HT-29 (cell line): ENCODE results near the gene CACNB1. TPM values are rescaled to one million over a fixed set of nuclear protein-coding genes. Genes with fewer than 3 reads are reported as not detected.
"Not testable (repeated sequence)": the region's sequence is repeated elsewhere in the genome, so short reads cannot be mapped to it uniquely, and the experiment has no call there.

Source experiments
- DNase-seq: peaks from one replicate; pipeline ENCODE4 v3.0.0-alpha.2; 2015; ENCODE audit warnings: low spot score
- total RNA-seq: library from RNA; depleted of rRNA; stranded (reverse); fragments of >200 nt; shearing (Covaris generic); gene quantifications from 2 replicates; pipeline ENCODE4 v1.2.3, GENCODE V29; 2014

CACNB1 gene
- total RNA-seq, 1 experiment from 2014 or later = 6.5 TPM

DNA sequence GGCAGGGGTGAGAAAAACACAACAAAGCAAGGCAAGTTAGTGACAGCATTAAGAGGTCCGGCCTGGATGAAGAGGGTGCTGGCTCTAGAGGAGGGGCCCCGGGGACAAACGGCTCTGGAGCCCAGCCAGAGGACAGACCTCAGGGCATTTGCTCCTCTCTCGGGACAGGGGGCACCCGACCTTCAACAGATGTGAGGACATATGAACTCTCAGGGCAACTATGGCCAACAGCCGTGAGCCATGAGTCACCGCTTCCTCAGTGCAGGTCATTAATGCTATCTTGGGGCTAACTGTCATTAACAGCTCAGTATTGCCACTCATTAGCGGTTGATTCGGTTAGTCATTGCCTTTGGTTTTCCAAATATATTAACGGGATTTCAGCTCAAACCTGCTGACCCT is 21.8 kb downstream of the CACNB1 start:
- DNase-seq = no peak

DNA sequence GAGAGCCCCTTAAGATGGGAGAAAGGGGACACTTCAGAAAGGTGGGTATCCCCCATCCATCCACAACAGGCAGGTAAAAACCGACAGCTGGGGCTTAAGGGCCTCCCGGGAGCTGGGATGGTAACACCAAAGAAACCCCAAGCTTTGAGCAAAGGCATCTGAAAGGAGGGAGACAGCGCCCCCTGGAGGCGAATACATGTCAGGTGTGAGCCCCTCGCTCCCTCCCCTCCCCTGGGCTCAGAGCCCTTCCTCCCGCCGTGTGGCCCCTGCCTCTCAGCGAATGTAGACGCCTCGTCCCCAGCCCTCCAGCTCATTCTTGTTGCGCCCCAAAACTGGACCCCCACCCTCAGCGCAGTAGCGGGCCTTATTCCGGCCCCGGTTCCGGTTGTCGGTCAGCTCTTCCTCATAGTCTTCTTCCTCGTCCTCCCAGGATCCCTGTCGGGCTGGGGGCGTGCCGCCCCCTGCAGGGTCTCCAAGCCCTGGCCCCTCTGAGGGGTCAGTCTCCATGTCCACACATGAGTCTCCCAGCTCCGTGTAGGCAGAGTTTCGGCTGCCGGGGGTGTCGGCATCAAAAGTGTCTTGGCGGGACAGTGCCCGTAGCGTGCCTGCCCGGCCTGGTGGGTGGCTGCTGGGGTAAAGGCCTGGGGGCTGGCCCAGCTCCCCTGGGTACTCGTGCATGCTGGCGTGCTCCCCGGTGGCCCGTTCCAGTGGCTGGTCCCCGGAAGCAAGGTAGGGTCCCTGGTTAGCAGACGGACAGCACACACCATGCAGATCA is 22.4 kb downstream of the CACNB1 start:
- peak; percentile 63 for DNase-seq

- no peak for DNase-seq
Observed at GRCh38 chr17:39173526-39174274, 23.8 kb downstream of the CACNB1 start.

- DNase-seq = no peak
Observed at GRCh38 chr17:39173080-39173479, 24.4 kb downstream of the CACNB1 start.

DNA sequence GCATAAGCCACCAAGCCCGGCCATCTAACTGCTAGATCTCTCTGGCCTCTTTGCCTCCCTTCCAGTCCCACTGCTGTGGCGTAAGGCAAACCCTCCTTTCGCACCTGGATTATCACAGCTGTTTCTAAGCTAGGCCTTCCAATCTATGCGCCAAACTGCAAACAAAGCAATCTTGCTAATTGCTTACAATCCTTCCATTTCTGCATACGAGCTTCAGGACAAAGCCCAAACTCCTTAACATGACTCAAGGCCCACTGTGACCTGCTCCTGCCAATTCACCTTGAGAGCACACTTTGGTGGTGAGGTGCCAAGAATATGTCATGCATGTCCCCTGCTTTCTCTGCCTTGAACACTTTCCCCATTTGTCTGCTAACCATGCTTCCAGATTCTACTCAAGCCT is 25.5 kb downstream of the CACNB1 start:
- no peak for DNase-seq

GRCh38 chr17:39170558-39170957 is 26.9 kb downstream of the CACNB1 start:
- no peak for DNase-seq

DNA sequence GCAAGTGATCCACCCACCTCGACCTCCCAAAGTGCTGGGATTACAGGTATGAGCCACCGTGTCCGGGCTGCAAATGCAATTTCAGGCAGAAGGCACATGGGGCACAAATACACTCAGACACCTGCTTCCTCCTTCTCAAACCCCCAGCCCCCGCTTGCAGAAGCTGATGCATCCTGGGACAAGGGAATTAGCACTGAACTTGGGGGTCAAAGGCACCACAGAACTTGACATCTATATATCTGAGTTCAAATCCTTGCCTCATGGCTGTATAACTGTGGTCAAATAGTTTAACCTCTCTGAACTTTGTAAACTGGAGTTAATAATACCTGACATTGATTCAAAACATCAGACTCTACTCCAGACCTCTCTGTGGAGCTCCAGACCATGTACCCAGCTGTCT is 27.4 kb downstream of the CACNB1 start:
- no peak for DNase-seq

GRCh38 chr17:39169518-39169917 is 28.0 kb downstream of the CACNB1 start:
- no peak for DNase-seq

- no peak for DNase-seq
Observed at GRCh38 chr17:39169101-39169500, 28.4 kb downstream of the CACNB1 start.

GRCh38 chr17:39168503-39168902 is 29.0 kb downstream of the CACNB1 start:
- DNase-seq = not testable (repeated sequence)

DNA sequence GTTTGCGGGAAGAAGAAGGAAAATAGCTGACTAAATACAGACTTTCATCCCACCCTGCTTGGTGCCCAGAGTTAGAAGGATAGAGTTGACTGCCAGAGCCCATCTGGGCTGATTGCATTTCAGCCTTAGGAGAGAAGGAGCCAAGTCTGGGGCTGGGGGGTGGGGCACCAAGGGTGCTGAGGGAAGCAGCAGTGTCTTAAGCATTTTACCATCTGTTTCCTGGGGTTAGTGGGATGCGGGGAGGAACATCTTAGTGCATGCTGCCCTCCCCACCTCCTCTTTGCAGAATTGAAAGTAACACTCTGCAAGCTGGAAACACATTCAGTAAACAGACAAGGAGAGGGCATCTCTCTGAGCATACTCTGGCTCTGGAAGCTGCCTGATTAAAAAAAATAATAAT is 30.0 kb downstream of the CACNB1 start:
- DNase-seq = no peak

- DNase-seq = no peak
Observed at GRCh38 chr17:39166437-39167335, 30.8 kb downstream of the CACNB1 start.

- DNase-seq = no peak
Observed at GRCh38 chr17:39165841-39166349, 31.6 kb downstream of the CACNB1 start, which contains the start of gene ARL5C. TSS of gene ARL5C (minus strand) at chr17:39166161. CDS start at chr17:39165760, 401 bp downstream.

DNA sequence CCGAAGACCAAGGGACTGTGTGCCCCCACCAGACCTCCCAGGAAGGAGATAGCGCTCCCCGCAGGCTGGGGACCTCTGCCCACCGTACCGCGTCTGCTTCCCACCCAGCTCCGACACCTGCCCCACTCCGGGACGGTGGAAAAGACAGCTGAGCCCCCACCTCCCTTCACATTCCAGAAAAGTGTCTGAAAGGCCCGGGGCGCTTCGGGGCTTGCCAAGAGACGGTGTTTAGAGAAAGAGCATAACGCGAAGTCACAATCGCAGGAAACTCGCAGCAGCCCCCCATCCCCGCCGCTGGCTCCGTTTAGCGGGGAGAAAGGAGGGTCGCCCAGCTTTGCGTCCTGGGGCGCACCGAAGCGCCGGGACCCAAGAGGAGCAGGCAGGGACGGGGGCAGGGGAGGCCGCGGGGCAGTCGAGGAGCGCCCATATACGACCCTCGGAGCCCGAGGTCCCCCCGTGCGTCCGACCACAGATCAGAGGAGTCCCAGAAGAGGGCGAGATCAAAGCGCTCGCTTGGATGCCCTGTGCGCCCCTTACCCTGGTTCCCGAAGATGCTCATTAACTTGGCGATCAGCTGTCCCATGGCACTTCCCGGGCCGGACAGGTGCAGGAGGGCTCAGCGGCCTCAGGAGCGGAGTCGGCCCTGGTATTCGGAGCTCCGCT is 32.2 kb downstream of the CACNB1 start:
- DNase-seq = no peak

DNA sequence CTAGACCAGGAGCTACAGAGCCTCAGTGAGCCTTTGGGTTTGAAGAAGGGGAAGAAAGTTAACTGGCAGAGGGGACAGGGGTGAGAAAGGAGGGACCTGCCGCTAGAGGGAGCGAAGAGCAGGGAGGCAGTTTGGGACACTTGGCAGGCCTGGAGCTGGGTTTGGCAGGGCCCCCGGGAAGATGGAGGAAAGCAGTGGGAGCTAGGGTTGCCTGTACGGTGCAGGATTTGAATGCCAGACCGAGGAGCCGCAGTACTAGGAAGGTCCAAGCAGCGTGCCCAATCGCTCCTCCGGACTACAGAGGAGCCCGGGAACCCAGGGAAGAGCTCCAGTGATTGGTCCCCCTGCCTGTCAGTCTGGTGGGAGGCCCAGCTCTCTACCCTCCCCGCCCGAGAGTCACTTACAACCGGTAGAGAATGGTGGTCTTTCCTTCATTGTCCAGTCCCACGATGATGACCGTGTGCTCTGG is 32.8 kb downstream of the CACNB1 start:
- peak; percentile 79 for DNase-seq

- no peak for DNase-seq
Observed at GRCh38 chr17:39161962-39162361, 35.5 kb downstream of the CACNB1 start.

DNA sequence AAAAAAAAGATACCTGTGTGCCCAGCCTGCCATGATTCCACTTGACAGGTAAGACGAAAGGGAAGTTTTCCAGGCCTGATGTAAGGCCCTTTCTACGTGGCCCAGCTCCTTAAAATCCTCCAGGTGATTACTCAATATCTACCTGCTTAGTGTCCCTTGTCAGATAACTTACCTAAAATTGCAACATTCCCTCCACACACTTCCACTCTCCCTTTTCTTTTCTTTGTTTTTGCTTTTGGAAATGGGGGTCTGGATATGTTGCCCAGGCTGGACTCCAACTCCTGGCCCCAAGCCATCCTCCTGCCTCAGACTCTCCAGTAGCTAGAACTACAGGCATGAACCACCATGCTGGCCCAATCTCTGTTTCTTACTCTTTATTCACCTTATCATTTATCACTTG is 38.8 kb downstream of the CACNB1 start:
- no peak for DNase-seq

GRCh38 chr17:39156491-39156890 is 41.0 kb downstream of the CACNB1 start:
- DNase-seq = no peak

- no peak for DNase-seq
Observed at GRCh38 chr17:39155654-39156053, 41.8 kb downstream of the CACNB1 start.

GRCh38 chr17:39153599-39154051 is 43.8 kb downstream of the CACNB1 start:
- peak; percentile 94 for DNase-seq
